HepG2 (cell line): ENCODE measurements around the gene VAMP5. TPM values are rescaled to one million over a fixed set of nuclear protein-coding genes. Genes with fewer than 3 reads are reported as not detected.
A peak's percentile ranks its signal among the peaks of the same experiment; 100 is the strongest.

Experiments used
- HMGXB4 ChIP-seq, 2 experiments: sonication (generic) in 1 of 2; formaldehyde crosslinking in 1 of 2; IDR thresholded peaks; 2 replicates each; pipeline versions ENCODE4 v1.4.0 to v1.6.1; 2018 to 2020; ENCODE audit warnings: missing genetic modification reagents in 2 of 2, borderline replicate concordance in 1 of 2, low read depth in 1 of 2, mild to moderate bottlenecking in 1 of 2, missing biosample characterization in 1 of 2
- IRF1 ChIP-seq: sonication (generic); formaldehyde crosslinking; IDR thresholded peaks from 2 replicates; pipeline ENCODE4 v1.4.0; 2020; ENCODE audit warnings: low read depth, mild to moderate bottlenecking, missing genetic modification reagents
- LRRFIP1 ChIP-seq: sonication (generic); formaldehyde crosslinking; conservative IDR thresholded peaks from 2 replicates; pipeline ENCODE4 v1.4.0; 2020; ENCODE audit warnings: missing genetic modification reagents
- MAF1 ChIP-seq: sonication (generic); formaldehyde crosslinking; IDR thresholded peaks from 2 replicates; pipeline ENCODE4 v1.5.0; 2020; ENCODE audit warnings: missing genetic modification reagents, borderline replicate concordance
- MAX ChIP-seq: IDR thresholded peaks from 2 replicates; pipeline ENCODE4 v1.6.1; 2012; ENCODE audit warnings: inconsistent platforms
- MIER2 ChIP-seq: IDR thresholded peaks from 2 replicates; pipeline ENCODE4 v1.6.1; 2016; ENCODE audit warnings: missing biosample characterization, missing genetic modification reagents
- POLR2AphosphoS2 ChIP-seq: IDR thresholded peaks from 2 replicates; pipeline ENCODE4 v1.6.1; 2011; ENCODE audit warnings: low read depth, low read length, improper control_type of control experiment
- RARA ChIP-seq: IDR thresholded peaks from 2 replicates; pipeline ENCODE4 v1.6.1; 2016; ENCODE audit warnings: missing genetic modification reagents, missing compliant biosample characterization
- TBX2 ChIP-seq: sonication (generic); formaldehyde crosslinking; IDR thresholded peaks from 2 replicates; pipeline ENCODE4 v1.5.0; 2020; ENCODE audit warnings: missing genetic modification reagents, mild to moderate bottlenecking, borderline replicate concordance
- TFAP4 ChIP-seq: sonication (generic); IDR thresholded peaks from 2 replicates; pipeline ENCODE4 v1.6.1; 2016; ENCODE audit warnings: low read depth, borderline replicate concordance
- THAP11 ChIP-seq: IDR thresholded peaks from 2 replicates; pipeline ENCODE4 v1.6.1; 2016; ENCODE audit warnings: missing biosample characterization, missing genetic modification reagents
- UBTF ChIP-seq: sonication (generic); formaldehyde crosslinking; IDR thresholded peaks from 2 replicates; pipeline ENCODE4 v1.4.0; 2020; ENCODE audit warnings: mild to moderate bottlenecking, missing genetic modification reagents
- ZNF329 ChIP-seq: sonication (generic); formaldehyde crosslinking; IDR thresholded peaks from 2 replicates; pipeline ENCODE4 v1.9.0; 2021; ENCODE audit warnings: low read depth, mild to moderate bottlenecking, missing genetic modification reagents
- ZNF362 ChIP-seq: sonication (generic); formaldehyde crosslinking; IDR thresholded peaks from 2 replicates; pipeline ENCODE4 v1.4.0; 2020; ENCODE audit warnings: missing genetic modification reagents, mild to moderate bottlenecking, borderline replicate concordance
- ZNF496 ChIP-seq: sonication (generic); formaldehyde crosslinking; IDR thresholded peaks from 2 replicates; pipeline ENCODE4 v1.8.1; 2023; ENCODE audit warnings: mild to moderate bottlenecking, moderate library complexity, missing genetic modification reagents; ENCODE audit not compliant: insufficient replicate concordance
- ZNF580 ChIP-seq: IDR thresholded peaks from 2 replicates; pipeline ENCODE4 v1.6.1; 2016; ENCODE audit warnings: low read depth, borderline replicate concordance
- ZNF605 ChIP-seq: sonication (generic); formaldehyde crosslinking; IDR thresholded peaks from 2 replicates; pipeline ENCODE4 v1.8.0; 2022; ENCODE audit warnings: mild to moderate bottlenecking, missing genetic modification reagents
- ZNF619 ChIP-seq: sonication (generic); formaldehyde crosslinking; IDR thresholded peaks from 2 replicates; pipeline ENCODE4 v1.4.0; 2020; ENCODE audit warnings: mild to moderate bottlenecking, missing genetic modification reagents
- ZSCAN21 ChIP-seq: sonication (generic); formaldehyde crosslinking; IDR thresholded peaks from 2 replicates; pipeline ENCODE4 v1.8.0; 2022; ENCODE audit warnings: mild to moderate bottlenecking, missing genetic modification reagents, moderate library complexity, borderline replicate concordance
- polyA plus RNA-seq, 8 experiments: library from polyadenylated mRNA; depleted of rRNA in 3 of 8; stranded (reverse) in 7 of 8; unstranded in 1 of 8; fragments of >200 nt; fragmentation: Illumina TruSeq in 4 of 8; extraction: Trizol in 4 of 8; gene quantifications; 2 replicates each; pipeline versions ENCODE4 v1.2.1 to v1.2.3, GENCODE V29; 2011 to 2016; ENCODE audit warnings: low read depth in 4 of 8, missing spikeins in 1 of 8, mixed read lengths in 1 of 8; ENCODE audit not compliant: insufficient read depth in 1 of 8
- total RNA-seq, 5 experiments: library from RNA; depleted of rRNA; stranded (reverse); fragments of >200 nt; fragmentation: Illumina TruSeq; extraction: Trizol; gene quantifications; 2 replicates each; pipeline ENCODE4 v1.2.3, GENCODE V29; 2016; ENCODE audit warnings: low read depth in 1 of 5

The VAMP5 gene
- total and polyA plus RNA-seq, 2 of the 13 experiments (the other 11 are each of a cell fraction or from before 2014, with no cell fraction given) = 7.2 to 56.7 TPM

GRCh38 chr2:85593023-85593422, 8.8 kb downstream of the VAMP5 start (continued):
- TF ChIP-seq TFAP4 (peak; percentile 39; the same call in 1 of the 2 replicates), THAP11 (CRISPR knock-in tag) (peak; percentile 40; the same call in 1 of the 2 replicates), IRF1 (CRISPR knock-in tag) (no peak), MIER2 (CRISPR knock-in tag) (0 out of 2 replicates have a peak, but pooled peaks have one; percentile 58), ZNF605 (CRISPR knock-in tag) (0 out of 2 replicates have a peak, but pooled peaks have one; percentile 45), ZNF619 (CRISPR knock-in tag) (no peak), RARA (CRISPR knock-in tag) (peak; percentile 46; the same call in 1 of the 2 replicates), ZNF362 (CRISPR knock-in tag) (no peak), HMGXB4 (CRISPR knock-in tag; IDR thresholded peaks at IDR 0.05; ENCODE audit: borderline replicate concordance in 1 of 2, low read depth in 1 of 2) (peak in 1 of 2 experiments; percentile 36; a peak in 1 of 4 replicates), LRRFIP1 (CRISPR knock-in tag) (no peak), POLR2AphosphoS2 (no peak), UBTF (no peak), MAF1 (CRISPR knock-in tag) (0 out of 2 replicates have a peak, but pooled peaks have one; percentile 48), ZNF329 (CRISPR knock-in tag) (no peak), ZSCAN21 (CRISPR knock-in tag) (0 out of 2 replicates have a peak, but pooled peaks have one; percentile 40), ZNF580 (CRISPR knock-in tag) (no peak), TBX2 (peak; percentile 35; the same call in 1 of the 2 replicates), MAX (peak; percentile 67), ZNF496 (no peak)
